HTR-8/SVneo (cell line): ENCODE measurements around the gene C11orf68.
"Not testable (repeated sequence)": the region's sequence is repeated elsewhere in the genome, so short reads cannot be mapped to it uniquely, and the experiment has no call there.

ENCODE experiments used
- DNase-seq: peaks from one replicate; pipeline ENCODE4 v3.0.0; 2011; ENCODE audit warnings: low spot score, mixed read lengths; ENCODE audit not compliant: insufficient read length
- FAIRE-seq: peaks from 2 replicates; lab custom pipeline; 2011; peaks lifted over from hg19 to GRCh38; lab: Jason Lieb, UNC

The C11orf68 gene

DNA sequence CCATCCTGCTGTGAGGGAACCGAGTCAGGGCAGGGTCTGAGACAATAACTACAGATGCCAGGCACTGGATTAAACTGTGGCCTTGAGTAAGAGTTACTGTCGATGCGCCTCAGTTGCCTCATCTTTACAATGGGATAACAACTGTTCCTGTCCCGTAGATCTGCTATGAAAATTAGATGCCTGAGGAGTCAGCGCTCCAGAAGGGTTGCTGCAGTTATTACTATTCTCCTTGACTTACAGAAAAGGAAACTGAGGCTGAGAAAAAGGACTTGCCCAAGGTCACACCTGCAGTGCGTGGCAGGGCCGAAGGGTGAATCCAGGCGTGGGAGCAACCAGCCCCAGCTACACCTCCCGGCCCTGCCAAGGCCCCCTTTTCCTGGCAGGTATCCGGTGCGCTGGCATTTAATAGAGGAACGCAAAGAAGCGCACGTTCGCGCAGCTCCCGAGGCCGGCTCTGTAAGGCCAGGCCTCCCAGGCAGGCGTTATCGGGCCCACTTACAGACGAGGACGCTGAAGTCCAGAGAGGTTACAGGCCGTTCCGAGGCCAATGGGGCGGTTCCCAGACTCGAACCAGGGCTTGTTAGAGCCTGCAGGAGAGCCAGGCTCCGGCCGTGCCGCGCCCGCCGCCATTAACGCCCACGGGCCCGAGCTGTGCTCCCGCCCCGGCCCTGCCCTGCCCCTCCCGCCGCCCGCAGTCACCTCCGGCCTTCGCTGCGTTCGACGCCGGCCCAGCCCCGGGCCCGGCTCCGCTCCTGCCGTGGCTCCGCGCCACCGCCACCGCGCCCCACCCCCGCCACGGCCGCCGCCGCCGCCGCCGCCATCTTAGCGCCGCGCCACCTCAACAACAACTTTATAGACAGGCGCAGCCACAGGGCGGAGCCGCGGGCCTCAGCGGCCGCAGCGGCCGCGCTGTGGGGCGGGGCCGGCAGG, at the start of gene C11orf68:
TSS of gene C11orf68 (minus strand) at position 852 of the 930 bp plus-strand sequence. CDS start at position 821, 31 bp downstream.
- FAIRE-seq (peak; percentile 97), DNase-seq (no peak)

DNA sequence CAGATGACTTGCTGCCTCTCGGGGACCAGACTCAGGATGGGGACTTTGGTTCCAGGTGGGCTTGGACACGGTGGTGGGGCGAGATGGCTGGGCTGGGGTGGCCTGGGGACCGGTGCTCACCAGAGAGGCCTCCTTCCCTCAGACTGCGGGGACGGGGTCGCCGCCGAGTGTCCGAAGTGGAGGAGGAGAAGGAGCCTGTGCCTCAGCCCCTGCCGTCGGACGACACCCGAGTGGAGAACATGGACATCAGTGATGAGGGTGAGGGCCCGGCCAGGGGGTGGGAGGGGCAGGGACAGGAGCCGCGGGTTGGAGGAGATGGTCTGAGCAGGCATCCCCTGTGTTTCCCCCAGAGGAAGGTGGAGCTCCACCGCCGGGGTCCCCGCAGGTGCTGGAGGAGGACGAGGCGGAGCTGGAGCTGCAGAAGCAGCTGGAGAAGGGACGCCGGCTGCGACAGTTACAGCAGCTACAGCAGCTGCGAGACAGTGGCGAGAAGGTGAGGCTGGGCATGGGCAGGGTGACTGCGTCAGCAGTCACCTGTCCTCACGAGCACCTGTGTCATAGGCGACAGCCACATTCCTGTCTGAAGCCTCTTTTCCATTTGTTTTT, 48.6 kb upstream of the C11orf68 start:
- DNase-seq (no peak), FAIRE-seq (peak; percentile 52)

DNA sequence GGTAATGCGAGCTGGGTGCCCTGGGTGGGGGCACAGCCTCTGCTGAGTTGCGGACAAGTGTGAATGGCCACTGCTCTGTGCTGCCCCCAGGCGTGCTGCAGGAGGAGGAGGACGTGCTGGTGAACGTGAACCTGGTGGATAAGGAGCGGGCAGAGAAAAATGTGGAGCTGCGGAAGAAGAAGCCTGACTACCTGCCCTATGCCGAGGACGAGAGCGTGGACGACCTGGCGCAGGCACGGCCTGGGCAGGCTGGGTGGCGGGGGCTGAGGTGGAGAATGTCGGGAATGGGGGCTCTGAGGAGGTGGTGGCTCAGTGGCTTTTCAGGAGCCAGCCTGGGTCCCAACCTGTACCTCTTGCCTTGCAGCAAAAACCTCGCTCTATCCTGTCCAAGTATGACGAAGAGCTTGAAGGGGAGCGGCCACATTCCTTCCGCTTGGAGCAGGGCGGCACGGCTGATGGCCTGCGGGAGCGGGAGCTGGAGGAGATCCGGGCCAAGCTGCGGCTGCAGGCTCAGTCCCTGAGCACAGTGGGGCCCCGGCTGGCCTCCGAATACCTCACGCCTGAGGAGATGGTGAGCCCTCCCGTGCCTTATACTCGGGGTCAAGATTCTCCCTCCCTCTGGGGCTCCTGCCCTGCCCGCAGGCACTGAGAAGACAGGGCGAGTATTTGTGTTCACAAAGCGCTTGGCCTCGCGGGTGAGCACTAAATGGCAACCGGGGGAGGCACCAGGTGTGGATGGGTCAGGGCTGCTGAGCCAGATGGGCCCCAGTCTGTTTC, 47.3 kb upstream of the C11orf68 start:
- FAIRE-seq (peak; percentile 64), DNase-seq (no peak)

DNA sequence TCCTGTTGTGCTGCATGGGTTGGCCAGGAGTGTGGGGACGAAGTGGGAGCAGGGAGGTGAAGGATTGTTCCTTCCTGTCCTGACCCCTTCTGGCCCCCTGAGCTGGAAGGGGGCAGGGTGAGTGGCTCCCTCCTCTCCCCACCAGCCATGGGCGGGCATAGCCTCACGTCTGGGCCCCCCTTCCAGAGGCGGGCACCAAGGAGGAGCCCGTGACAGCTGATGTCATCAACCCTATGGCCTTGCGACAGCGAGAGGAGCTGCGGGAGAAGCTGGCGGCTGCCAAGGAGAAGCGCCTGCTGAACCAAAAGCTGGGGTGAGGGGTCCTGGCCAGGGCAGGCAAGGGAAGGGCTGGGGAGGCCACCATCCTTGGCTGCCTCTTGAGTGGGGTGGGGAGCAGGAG, 46.0 kb upstream of the C11orf68 start:
- FAIRE-seq (no peak), DNase-seq (no peak)

DNA sequence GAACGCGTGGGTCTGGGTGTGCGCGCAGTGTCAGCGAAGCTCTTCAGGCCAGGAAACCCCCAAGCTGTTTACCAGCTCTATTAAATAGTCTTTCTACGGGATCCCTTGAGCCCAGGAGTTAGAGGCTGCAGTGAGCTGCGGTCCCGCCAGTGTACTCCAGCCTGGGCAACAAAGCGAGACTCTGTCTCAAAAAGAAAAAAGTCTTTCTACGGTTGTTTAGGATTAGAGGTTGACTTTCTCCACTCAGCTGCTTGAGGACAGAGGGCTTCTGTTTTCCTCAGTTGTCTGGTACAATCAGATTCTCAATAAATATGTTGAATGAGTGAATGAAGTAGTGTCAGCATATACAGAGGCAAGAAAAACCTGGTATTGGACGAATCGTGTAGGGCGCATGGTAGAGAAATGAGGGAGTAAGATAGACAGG, 43.3 kb upstream of the C11orf68 start:
- DNase-seq: no peak
- FAIRE-seq: no peak

DNA sequence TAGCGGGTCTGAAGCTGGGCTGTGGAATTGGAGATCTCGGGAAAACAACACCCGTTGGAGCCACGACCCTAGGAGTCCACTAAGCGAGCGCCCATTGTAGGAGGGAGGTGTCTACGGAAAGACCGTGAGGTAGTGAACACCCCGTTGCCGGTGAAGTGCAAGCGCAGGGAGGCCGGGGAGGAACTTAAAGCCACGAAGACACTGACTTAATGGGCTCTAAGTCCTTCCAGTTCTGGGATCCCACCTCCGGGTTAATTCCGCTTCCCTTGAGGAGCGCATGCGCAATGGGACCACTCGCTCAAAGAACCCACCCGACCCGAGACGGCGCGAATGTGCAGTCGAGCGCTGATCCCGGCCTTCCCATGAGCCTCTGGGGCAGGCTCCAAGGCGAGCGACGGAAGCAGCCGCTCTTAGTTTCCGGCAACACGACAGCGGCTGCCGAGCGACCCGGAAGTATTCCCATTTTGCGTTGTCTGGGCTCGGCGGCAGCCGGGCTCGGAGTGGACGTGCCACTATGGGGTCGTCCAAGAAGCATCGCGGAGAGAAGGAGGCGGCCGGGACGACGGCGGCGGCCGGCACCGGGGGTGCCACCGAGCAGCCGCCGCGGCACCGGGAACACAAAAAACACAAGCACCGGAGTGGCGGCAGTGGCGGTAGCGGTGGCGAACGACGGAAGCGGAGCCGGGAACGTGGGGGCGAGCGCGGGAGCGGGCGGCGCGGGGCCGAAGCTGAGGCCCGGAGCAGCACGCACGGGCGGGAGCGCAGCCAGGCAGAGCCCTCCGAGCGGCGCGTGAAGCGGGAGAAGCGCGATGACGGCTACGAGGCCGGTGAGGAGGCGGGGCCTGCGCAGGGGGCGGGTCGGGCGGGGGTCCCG, 42.6 kb upstream of the C11orf68 start, which contains the start of gene SART1:
TSS of gene SART1 (plus strand) at position 468 of the 874 bp plus-strand sequence. CDS start at position 515, 47 bp downstream.
- peak; percentile 100 for DNase-seq
- FAIRE-seq: peak; percentile 99

DNA sequence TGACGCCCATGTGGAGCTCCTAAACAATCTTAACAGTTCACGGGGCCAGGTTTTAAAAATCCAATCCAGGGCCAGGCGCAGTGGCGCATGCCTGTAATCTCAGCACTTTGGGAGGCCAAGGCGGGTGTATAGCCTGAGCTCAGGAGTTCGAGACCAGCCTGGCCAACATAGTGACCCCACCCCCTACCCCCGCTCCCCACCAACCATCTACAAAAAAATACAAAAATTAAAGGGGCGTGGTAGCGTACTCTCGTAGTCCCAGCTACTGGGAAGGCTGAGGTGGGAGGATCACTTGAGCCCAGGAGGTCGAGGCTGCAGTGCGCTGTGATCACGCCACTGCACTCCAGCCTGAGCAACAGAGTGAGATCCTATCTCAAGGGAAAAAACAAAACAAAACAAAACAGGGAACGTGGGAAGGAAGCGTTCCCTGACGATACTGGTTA, 42.0 kb upstream of the C11orf68 start:
- DNase-seq (no peak), FAIRE-seq (no peak)

DNA sequence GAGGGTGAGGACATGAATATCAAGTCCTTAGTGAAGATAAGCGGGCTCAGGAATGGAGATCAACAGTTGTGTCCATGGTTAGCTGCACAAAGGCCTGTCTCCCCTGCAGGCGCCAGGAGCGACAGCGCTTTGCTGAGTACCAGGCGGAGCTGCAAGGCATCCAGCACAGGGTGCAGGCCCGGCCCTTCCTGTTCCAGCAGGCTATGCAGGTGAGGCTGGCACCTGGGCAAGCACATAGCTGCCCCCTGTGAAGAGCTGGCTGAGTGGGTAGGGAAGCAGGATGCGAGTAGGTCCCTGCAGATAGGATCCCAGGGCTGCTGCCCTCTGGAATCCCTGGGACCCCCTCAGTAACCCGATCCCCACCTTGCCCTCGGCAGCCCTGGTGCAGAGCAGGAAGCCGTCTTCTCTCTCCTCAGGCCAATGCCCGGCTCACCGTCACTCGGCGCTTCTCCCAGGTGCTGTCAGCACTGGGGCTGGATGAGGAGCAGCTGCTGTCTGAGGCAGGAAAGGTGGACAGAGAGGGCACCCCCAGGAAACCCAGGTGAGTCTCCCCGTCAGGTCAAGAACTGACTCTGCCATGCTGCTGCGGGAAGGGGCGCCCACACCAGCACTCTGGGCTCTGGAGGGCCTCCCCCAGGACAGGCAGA, 40.0 kb upstream of the C11orf68 start:
- DNase-seq: no peak
- FAIRE-seq: no peak

DNA sequence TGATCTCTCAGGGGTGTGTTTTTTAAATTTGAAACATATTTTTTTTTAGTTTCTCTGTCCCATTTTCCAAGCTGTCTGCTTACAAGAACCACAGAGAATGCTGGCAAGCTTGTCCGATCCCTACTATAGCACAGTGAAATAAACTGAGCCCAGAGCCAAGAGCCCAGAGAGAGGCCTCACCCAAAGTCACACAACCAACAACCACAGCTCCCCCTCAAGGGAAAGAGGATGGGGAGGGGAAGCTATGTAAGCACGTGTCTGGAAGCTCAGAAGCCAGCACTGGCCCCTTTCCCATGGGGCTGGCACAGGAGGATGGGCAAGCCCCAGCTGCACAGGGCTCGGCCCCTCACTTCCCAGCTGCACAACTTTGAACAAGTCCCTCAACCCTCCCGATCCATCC, 39.4 kb upstream of the C11orf68 start:
- FAIRE-seq (no peak), DNase-seq (no peak)

DNA sequence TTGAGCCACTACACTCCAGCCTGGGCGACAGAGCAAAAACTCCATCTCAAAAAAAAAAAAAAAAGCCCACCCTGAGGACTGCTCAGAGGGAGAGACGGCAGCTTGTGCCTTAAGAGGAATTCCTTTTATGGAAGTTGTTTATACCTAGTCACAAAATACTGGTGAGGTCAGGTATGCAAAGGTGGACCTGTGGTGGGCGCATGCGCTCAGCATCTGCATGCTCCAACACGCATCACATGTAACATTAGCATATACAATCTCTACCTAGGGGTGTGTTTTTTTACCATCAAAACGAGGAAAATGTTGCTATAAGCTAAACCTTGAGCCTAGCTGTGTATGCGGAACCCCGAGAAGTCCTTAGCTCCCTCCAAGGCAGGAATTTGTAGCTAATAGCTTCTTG, 35.9 kb upstream of the C11orf68 start:
- no peak for FAIRE-seq

DNA sequence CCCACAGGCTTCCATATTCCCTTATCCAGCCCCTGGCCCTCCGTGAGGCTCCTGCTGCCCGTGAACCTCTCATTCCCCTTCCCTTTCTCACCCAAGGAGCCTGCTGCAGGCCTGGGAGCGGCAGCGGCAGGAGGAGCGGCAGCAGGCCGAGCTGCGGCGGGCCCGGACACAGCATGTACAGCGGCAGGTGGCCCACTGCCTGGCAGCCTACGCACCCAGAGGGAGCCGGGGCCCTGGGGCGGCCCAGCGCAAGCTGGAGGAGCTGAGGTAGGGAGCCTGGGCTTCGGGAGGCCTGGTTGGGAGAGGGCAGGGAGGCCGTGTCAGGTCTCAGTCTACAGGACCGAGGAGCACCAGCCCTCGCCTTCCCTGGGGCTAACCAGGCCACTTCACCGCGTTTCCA, 34.6 kb upstream of the C11orf68 start:
- FAIRE-seq (no peak), DNase-seq (no peak)

More for the DNA sequence above, 35.9 kb upstream of the C11orf68 start:
- no peak for DNase-seq

DNA sequence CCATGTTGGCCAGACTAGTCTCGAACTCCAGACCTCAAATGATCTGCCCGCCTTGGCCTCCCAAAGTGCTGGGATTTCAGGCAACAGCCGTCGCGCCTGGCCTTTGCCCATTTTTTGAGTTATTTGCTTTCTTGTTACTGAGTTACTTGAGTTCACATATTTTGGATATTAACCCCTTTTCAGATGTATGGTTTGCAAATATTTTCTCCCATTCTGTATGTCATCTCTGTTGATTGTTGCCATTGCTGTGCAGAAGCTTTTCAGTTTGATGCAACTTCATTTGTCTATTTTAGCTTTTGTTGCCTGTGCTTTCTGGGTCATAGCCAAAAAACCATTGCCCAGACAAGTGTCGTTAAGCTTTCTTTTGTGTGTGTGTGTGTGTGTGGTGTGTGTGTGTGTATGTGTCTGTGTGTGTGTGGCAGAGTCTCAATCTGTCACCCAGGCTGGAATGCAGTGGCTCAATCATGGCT, 33.2 kb upstream of the C11orf68 start:
- no peak for DNase-seq
- peak; percentile 70 for FAIRE-seq

DNA sequence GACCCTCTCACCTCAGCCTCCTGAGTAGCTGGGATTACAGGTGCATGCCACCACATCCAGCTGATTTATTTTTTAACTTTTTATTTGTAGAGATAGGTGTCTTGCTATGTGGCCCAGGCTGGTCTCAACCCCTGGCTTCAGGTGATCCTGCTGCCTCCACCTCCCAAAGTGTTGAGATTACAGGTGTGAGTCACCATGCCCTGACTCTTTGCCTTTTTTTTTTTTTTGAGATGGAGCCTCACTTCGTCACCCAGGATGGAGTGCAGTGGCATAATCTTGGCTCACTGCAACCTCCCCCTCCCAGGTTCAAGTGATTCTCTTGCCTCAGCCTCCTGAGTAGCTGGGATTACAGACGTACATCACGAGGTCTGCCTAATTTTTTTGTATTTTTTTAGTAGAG, 32.8 kb upstream of the C11orf68 start:
- FAIRE-seq, DNase-seq: not testable (repeated sequence)

DNA sequence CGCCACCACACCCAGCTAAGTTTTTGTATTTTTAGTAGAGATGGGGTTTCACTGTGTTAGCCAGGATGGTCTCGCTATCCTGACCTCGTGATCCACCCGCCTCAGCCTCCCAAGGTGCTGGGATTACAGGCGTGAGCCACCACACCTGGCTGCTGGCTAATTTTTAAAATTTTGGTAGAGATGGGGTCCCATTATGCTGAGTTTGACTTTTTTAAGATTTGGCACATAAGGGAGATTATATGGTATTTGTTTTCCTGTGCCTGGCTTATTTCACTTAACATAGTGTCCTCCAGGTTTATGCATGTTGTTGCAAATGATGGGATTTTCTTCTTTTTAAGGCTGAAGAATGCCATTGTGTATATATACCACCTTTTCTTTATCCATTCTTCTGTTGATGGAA, 31.8 kb upstream of the C11orf68 start:
- not testable (repeated sequence) for FAIRE-seq, DNase-seq

DNA sequence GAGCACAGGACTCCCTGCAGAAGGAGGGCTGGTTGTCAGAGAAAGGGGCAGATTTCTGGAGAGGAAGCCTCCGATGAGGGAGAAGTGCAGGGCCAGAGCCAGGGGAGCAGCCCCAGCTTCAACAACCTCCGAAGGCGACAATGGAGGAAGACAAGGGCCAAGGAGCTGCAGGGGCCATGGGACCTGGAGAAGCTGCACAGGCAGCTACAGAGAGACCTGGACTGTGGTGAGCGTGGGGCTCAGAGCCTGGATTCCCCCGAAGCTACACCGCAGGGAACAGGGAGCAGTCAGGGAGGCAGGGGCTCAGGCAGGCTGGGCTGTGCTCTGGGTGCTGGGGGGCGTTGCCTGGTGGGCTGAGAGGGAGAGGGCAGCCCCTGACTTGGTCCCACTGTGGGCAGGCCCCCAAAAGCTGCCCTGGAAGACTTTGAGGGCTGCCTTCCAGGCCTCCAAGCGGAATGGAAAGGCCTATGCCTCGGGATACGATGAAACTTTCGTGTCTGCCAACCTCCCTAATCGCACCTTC, 28.8 kb upstream of the C11orf68 start:
- no peak for DNase-seq
- peak; percentile 33 for FAIRE-seq

DNA sequence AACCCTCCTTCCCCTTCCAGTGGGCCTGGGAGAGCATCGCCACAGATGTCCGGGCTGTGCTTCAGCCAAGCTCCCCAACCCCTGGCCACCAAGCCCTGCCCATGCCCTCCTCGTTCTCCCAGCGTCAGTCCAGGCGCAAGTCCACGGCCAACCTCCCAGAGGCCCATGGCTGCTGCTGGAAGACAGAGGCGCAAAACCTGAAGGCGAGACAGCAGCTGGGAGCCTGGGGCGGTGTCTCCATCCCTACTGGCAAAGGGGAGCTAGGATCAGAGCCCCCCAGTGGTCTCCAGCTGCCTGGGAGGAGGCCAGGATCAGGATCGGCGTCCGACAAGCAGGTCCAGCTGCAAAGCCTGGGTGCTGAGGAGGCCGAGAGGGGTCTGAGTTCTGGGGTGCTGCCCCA, 28.3 kb upstream of the C11orf68 start:
- FAIRE-seq (no peak), DNase-seq (no peak)

DNA sequence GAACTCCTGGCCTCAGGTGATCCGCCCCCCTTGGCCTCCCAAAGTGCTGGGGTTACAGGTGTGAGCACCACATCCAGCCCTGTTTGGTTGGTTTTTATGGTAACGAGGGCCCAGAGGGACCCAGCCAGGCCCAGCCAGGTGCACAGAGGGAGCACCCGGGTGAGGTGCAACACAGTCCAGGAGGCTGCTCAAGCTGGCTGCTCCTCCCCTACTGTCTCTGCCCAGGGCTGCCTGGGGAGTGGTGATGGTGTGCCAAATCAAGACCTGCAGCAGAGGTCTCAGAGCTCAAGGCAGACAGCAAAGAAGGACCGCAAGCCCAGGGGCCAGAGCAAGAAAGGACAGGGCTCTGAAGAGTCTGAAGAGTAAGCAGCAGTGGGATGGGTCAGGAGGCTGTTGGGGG, 27.8 kb upstream of the C11orf68 start:
- FAIRE-seq (no peak), DNase-seq (no peak)

DNA sequence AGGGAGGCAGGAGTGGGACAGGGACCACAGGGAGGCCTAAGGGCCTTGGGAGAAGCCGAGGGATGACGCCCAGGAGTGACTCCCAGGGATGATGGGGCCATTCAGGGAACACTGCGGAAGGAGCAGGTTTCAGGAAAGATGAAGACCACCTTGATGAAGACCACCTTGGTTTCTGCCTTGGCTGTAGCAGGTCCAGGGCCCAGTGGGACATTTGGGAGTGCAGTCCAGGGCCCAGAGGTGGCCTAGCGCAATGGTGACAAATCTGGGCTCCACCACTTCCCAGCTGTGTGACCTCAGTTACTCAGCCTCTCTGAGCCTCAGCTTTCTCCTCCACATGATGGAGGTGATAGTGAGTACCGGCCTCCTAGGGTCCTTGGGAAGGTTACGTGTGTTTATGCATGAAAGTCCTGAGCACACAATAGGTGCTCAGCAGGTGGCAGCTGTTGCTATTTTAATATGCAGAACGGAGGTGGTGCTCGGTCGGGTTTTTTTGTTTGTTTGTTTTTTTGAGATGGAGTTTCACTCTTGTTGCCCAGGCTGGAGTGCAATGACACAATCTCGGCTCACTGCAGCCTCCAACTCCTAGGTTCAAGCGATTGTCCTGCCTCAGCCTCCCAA, 27.2 kb upstream of the C11orf68 start:
- DNase-seq: no peak
- no peak for FAIRE-seq
